Keratinocyte (primary cell): ENCODE results near the gene ZSCAN2. TPM values are rescaled to one million over a fixed set of nuclear protein-coding genes. Genes with fewer than 3 reads are reported as not detected.

ENCODE experiments used
- DNase-seq: peaks from one replicate; pipeline ENCODE4 v3.0.0-alpha.2; 2011; ENCODE audit warnings: low read depth, missing footprints, low spot score
- FAIRE-seq: peaks from 2 replicates; lab custom pipeline; 2011; peaks lifted over from hg19 to GRCh38; lab: Jason Lieb, UNC
- H2AFZ ChIP-seq: 2 replicates; pipeline ENCODE4 v1.6.0; 2012; ENCODE audit warnings: low read length, control low read depth, inconsistent platforms; ENCODE audit not compliant: control insufficient read depth
- H3K27ac ChIP-seq: 2 replicates; pipeline ENCODE4 v1.5.1; 2011; ENCODE audit warnings: low read length; ENCODE audit not compliant: control insufficient read depth, insufficient read depth
- H3K27me3 ChIP-seq: 3 replicates; pipeline ENCODE4 v1.6.0; 2011; ENCODE audit warnings: low read length; ENCODE audit not compliant: control insufficient read depth, insufficient read depth; ENCODE audit errors: extremely low read depth
- H3K36me3 ChIP-seq, 2 experiments: 2 replicates in 1 of 2; 3 replicates in 1 of 2; pipeline ENCODE4 v1.5.1; 2011; ENCODE audit warnings: low read length in 2 of 2, mild to moderate bottlenecking in 1 of 2; ENCODE audit not compliant: control insufficient read depth in 2 of 2, insufficient read depth in 2 of 2; ENCODE audit errors: extremely low read depth in 1 of 2
- H3K4me1 ChIP-seq: 3 replicates; pipeline ENCODE4 v1.5.1; 2011; ENCODE audit warnings: low read length; ENCODE audit not compliant: control insufficient read depth, insufficient read depth; ENCODE audit errors: extremely low read depth
- H3K4me2 ChIP-seq: 3 replicates; pipeline ENCODE4 v1.6.0; 2011; ENCODE audit warnings: low read depth, low read length; ENCODE audit not compliant: control insufficient read depth, insufficient read depth; ENCODE audit errors: extremely low read depth
- H3K4me3 ChIP-seq, 3 experiments: fragments of 200-600 bp in 1 of 3; sonication (generic) in 1 of 3; 2 replicates in 2 of 3; 3 replicates in 1 of 3; pipeline ENCODE4 v1.5.1; 2011 to 2016; ENCODE audit warnings: low read length in 3 of 3, mild to moderate bottlenecking in 3 of 3, control low read depth in 2 of 3, inconsistent platforms in 1 of 3, low read depth in 1 of 3, mixed read lengths in 1 of 3, mixed run types in 1 of 3, moderate library complexity in 1 of 3; ENCODE audit not compliant: control insufficient read depth in 2 of 3, insufficient read depth in 2 of 3; ENCODE audit errors: extremely low read depth in 1 of 3
- H3K79me2 ChIP-seq: 2 replicates; pipeline ENCODE4 v1.6.0; 2012; ENCODE audit warnings: low read length; ENCODE audit not compliant: control insufficient read depth, insufficient read depth
- H3K9ac ChIP-seq: 3 replicates; pipeline ENCODE4 v1.6.0; 2011; ENCODE audit warnings: low read length; ENCODE audit not compliant: control insufficient read depth, insufficient read depth; ENCODE audit errors: extremely low read depth
- H3K9me1 ChIP-seq: 3 replicates; pipeline ENCODE4 v1.6.0; 2011; ENCODE audit warnings: low read length; ENCODE audit not compliant: control insufficient read depth, insufficient read depth; ENCODE audit errors: extremely low read depth
- H3K9me3 ChIP-seq: 2 replicates; pipeline ENCODE4 v1.5.1; 2012; ENCODE audit warnings: low read depth, low read length; ENCODE audit not compliant: control insufficient read depth
- H4K20me1 ChIP-seq: 3 replicates; pipeline ENCODE4 v1.6.0; 2011; ENCODE audit warnings: low read length; ENCODE audit not compliant: control insufficient read depth, insufficient read depth; ENCODE audit errors: extremely low read depth
- CTCF ChIP-seq, 3 experiments: IDR thresholded peaks in 1 of 3; conservative IDR thresholded peaks in 1 of 3; optimal IDR thresholded peaks in 1 of 3; 2 replicates in 2 of 3; 3 replicates in 1 of 3; pipeline versions ENCODE3 to v1.5.1; 2011; ENCODE audit warnings: low read length in 3 of 3, mild to moderate bottlenecking in 3 of 3, moderate library complexity in 2 of 3, control low read depth in 1 of 3, inconsistent platforms in 1 of 3; ENCODE audit not compliant: insufficient read depth in 2 of 3; ENCODE audit errors: extremely low read depth in 1 of 3
- EZH2 ChIP-seq: IDR thresholded peaks from one replicate; pipeline ENCODE4 v1.6.1; 2012; ENCODE audit warnings: inconsistent platforms, mild to moderate bottlenecking, low read length, moderate library complexity
- dilution Hi-C: fragments of 300-500 bp; cut with MboI; formaldehyde crosslinking; loops from one replicate; pipeline ENCODE4 v1.7.0; 2020; ENCODE audit warnings: low sequenced_read_pairs; ENCODE audit not compliant: extremely low pct_ligation_motif_present
- polyA plus RNA-seq, 5 experiments: library from polyadenylated mRNA; depleted of rRNA in 3 of 5; stranded (reverse) in 3 of 5; stranded (forward) in 1 of 5; unstranded in 1 of 5; fragments of >200 nt; gene quantifications; 1 replicate in 1 of 5; 2 replicates in 3 of 5; 3 replicates in 1 of 5; pipeline versions ENCODE4 v1.2.1 to v1.2.3, GENCODE V29; 2011 to 2012; ENCODE audit warnings: missing spikeins in 2 of 5, low read depth in 1 of 5, low replicate concordance in 1 of 5

Gene ZSCAN2
- polyA plus RNA-seq, 1 donor (not counting 4 experiments of a cell fraction or from before 2014, with no cell fraction given) = 3.7 TPM

- no peak for TF ChIP-seq EZH2
- TF ChIP-seq CTCF (optimal IDR thresholded peaks at IDR 0.05 in 1 of 3, IDR thresholded peaks at IDR 0.05 in 1 of 3, conservative IDR thresholded peaks at IDR 0.05 in 1 of 3; ENCODE audit: extremely low read depth in 1 of 3, insufficient read depth in 2 of 3, low read length in 3 of 3) = no peak
- no peaks in the 10 kb centered on the region for H3K4me1 ChIP-seq
- no peaks in the 10 kb centered on the region for H3K9me3 ChIP-seq
- no peak overlapping the region for H3K9ac ChIP-seq
- no peak overlapping the region for H2AFZ ChIP-seq
- no peaks in the 10 kb centered on the region for H3K79me2 ChIP-seq
- H3K36me3 ChIP-seq = peaks cover 0 to 9% of the 10 kb centered on the region in 2 experiments
- no peak overlapping the region for H3K4me2 ChIP-seq
- H3K27ac ChIP-seq = no peak overlapping the region
- FAIRE-seq (no peak), DNase-seq (no peak)
- H3K4me3 ChIP-seq = no peak overlapping the region
- H4K20me1 ChIP-seq = no peaks in the 10 kb centered on the region
- H3K9me1 ChIP-seq = no peaks in the 10 kb centered on the region
- H3K27me3 ChIP-seq = no peaks in the 10 kb centered on the region
- dilution Hi-C loops = no loop called here
These were observed 3.0 kb downstream of the ZSCAN2 start for GRCh38 chr15:84603630-84604379.

- DNase-seq (no peak), FAIRE-seq (no peak)
- no peaks in the 10 kb centered on the region for H4K20me1 ChIP-seq
- H3K9ac ChIP-seq = no peak overlapping the region
- no peak overlapping the region for H3K4me3 ChIP-seq
- no peaks in the 10 kb centered on the region for H3K9me1 ChIP-seq
- H3K27ac ChIP-seq = no peak overlapping the region
- H3K4me1 ChIP-seq = no peaks in the 10 kb centered on the region
- H3K4me2 ChIP-seq = no peak overlapping the region
- dilution Hi-C loops = no loop called here
- H3K27me3 ChIP-seq = no peaks in the 10 kb centered on the region
- no peaks in the 10 kb centered on the region for H3K9me3 ChIP-seq
- no peak for TF ChIP-seq EZH2
- TF ChIP-seq CTCF (optimal IDR thresholded peaks at IDR 0.05 in 1 of 3, IDR thresholded peaks at IDR 0.05 in 1 of 3, conservative IDR thresholded peaks at IDR 0.05 in 1 of 3; ENCODE audit: extremely low read depth in 1 of 3, insufficient read depth in 2 of 3, low read length in 3 of 3) = no peak
- H3K79me2 ChIP-seq = no peaks in the 10 kb centered on the region
- H2AFZ ChIP-seq = no peak overlapping the region
- peaks cover 0 to 11% of the 10 kb centered on the region in 2 experiments for H3K36me3 ChIP-seq
These were observed 4.2 kb downstream of the ZSCAN2 start for GRCh38 chr15:84604826-84605553.
